ENCODE measurements around the gene XPO4. TPM values are rescaled to one million over a fixed set of nuclear protein-coding genes. Genes with fewer than 3 reads are reported as not detected.
"Not testable (repeated sequence)": the region's sequence is repeated elsewhere in the genome, so short reads cannot be mapped to it uniquely, and the experiment has no call there.

Gene XPO4
- total RNA-seq (10 to 100 TPM; 18.5 to 53.7 (median 28.4) TPM), polyA plus RNA-seq (1 to 10 TPM; 4.8 to 6.8 TPM)
- long read RNA-seq, donor 1, full-length matches to known transcripts = 1 of 13 reads
- long read RNA-seq, donor 1, partial matches to known transcripts = 1 of 13 reads
- long read RNA-seq, donor 1, other reads (novel, unspliced or antisense) = 11 of 13 reads
- long read RNA-seq, donor 2, partial matches to known transcripts = 6 of 9 reads
- long read RNA-seq, donor 2, other reads (novel, unspliced or antisense) = 3 of 9 reads
- long read RNA-seq, donor 3, full-length matches to known transcripts = 1 of 14 reads
- long read RNA-seq, donor 3, partial matches to known transcripts = 3 of 14 reads
- long read RNA-seq, donor 3, other reads (novel, unspliced or antisense) = 10 of 14 reads

- no peaks in the 10 kb centered on the region for H3K9me3 ChIP-seq
- intact Hi-C loops (cut with DNase I) = loop anchor here in 2 of 10 donors (2.0 to 5.0 kb wide), 4 partner anchors 55 to 336 kb away; partner anchors contain the start of genes EEF1AKMT1 (in 1 of the 2) and IFT88 (in 1 of the 2)
- peaks cover 0 to 17% (median 5%) of the 10 kb centered on the region in 9 donors for H3K36me3 ChIP-seq
- TF ChIP-seq CTCF (IDR thresholded peaks at IDR 0.05) (no peak), POLR2A (IDR thresholded peaks at IDR 0.05) (peak in 1 of 2 donors; percentile 52)
- peak; percentile 83 to 98 (median 97) for ATAC-seq
- H3K4me1 ChIP-seq = peaks cover 0 to 24% (median 15%) of the 10 kb centered on the region in 12 donors
- H3K27me3 ChIP-seq = no peaks in the 10 kb centered on the region
- H3K4me3 ChIP-seq = peak within 1 kb of the TSS; percentile 72 to 99 (median 92)
- H3K27ac ChIP-seq = peak within 1 kb of the TSS; percentile 86 to 97 (median 92)
- peak; percentile 81 to 91 (median 84) for DNase-seq
- 0 to 1% (median 0%) methylated on average over 28 to 81 of the region's 81 CpGs for WGBS, 4 donors
These were observed at the start of gene XPO4 for GRCh38 chr13:20902438-20903163. XPO4 (minus strand) TSS chr13:20902746; CDS start chr13:20902738, 8 bp downstream.

- ATAC-seq, H3K27ac ChIP-seq, H3K9me3 ChIP-seq, DNase-seq, H3K36me3 ChIP-seq, H3K4me3 ChIP-seq: not testable (repeated sequence)
- 87 to 94% (median 89%) methylated on average over 3 of the region's 3 CpGs for WGBS, 4 donors
- Histone ChIP-seq H3K27me3 (peaks cover 0 to 14% (median 4%) of the 10 kb centered on the region in 9 donors), H3K4me1 (peaks cover 0 to 15% (median 2%) of the 10 kb centered on the region in 12 donors)
- intact Hi-C loops (cut with DNase I) = loop anchor here in 5 of 10 donors (10.0 kb wide), 5 partner anchors 107 to 537 kb away; partner anchors contain the start of gene LATS2 (in 3 of the 5)
These were observed 45.5 kb upstream of the XPO4 start for GRCh38 chr13:20948001-20948400.

- 4 to 7% (median 4%) methylated on average over 27 to 29 of the region's 29 CpGs for WGBS, 4 donors
- Histone ChIP-seq H3K36me3 (no peaks in the 10 kb centered on the region), H3K27ac (no peak overlapping the region), H3K4me3 (peak overlapping the region in 9 of 12 donors; percentile 10 to 40 (median 28)), H3K4me1 (peaks cover 0 to 15% (median 2%) of the 10 kb centered on the region in 12 donors), H3K9me3 (no peaks in the 10 kb centered on the region), H3K27me3 (peaks cover 0 to 14% (median 4%) of the 10 kb centered on the region in 9 donors)
- TF ChIP-seq POLR2A (IDR thresholded peaks at IDR 0.05) = no peak
- no peak for TF ChIP-seq CTCF (IDR thresholded peaks at IDR 0.05)
- intact Hi-C loops (cut with DNase I) = loop anchor here in 5 of 10 donors (2.0 to 10.0 kb wide), 6 partner anchors 109 to 539 kb away; partner anchors contain the start of gene LATS2 (in 3 of the 5)
- peak in 3 of 4 donors; percentile 37 to 46 (median 38) for ATAC-seq
- DNase-seq = peak in 3 of 5 donors; percentile 20 to 42 (median 23)
These were observed 43.4 kb upstream of the XPO4 start for GRCh38 chr13:20945952-20946383.

GRCh38 chr13:20942938-20943559 lies 40.5 kb upstream of the XPO4 start:
- 71 to 82% (median 77%) methylated on average over 22 of the region's 22 CpGs for WGBS, 4 donors

GRCh38 chr13:20940511-20940910 lies 38.0 kb upstream of the XPO4 start:
- not testable (repeated sequence) for H3K27me3 ChIP-seq, H3K36me3 ChIP-seq, H3K9me3 ChIP-seq, ATAC-seq, DNase-seq, H3K4me3 ChIP-seq, H3K27ac ChIP-seq
- H3K4me1 ChIP-seq = peaks cover 0 to 13% (median 8%) of the 10 kb centered on the region in 12 donors
- 90 to 94% (median 91%) methylated on average over 10 of the region's 10 CpGs for WGBS, 4 donors
- intact Hi-C loops (cut with DNase I) = loop anchor here in 9 of 10 donors (5.0 to 10.0 kb wide), 11 partner anchors 114 to 544 kb away; partner anchors contain the start of genes LATS2 (in 6 of the 9), MRPL57 (in 4 of the 9) and SKA3 (in 4 of the 9)

More at GRCh38 chr13:20942938-20943559, 40.5 kb upstream of the XPO4 start:
- Histone ChIP-seq H3K27me3 (peaks cover 0 to 14% (median 4%) of the 10 kb centered on the region in 9 donors), H3K36me3 (no peaks in the 10 kb centered on the region), H3K9me3 (no peaks in the 10 kb centered on the region), H3K4me1 (peaks cover 0 to 15% (median 11%) of the 10 kb centered on the region in 12 donors), H3K4me3 (peak overlapping the region in 2 of 12 donors; percentile 2 to 18), H3K27ac (peak overlapping the region in 5 of 12 donors; percentile 35 to 70 (median 60))
- ATAC-seq = no peak
- TF ChIP-seq POLR2A (IDR thresholded peaks at IDR 0.05) = no peak
- TF ChIP-seq CTCF (IDR thresholded peaks at IDR 0.05) = no peak
- DNase-seq = no peak
- intact Hi-C loops (cut with DNase I) = loop anchor here (1.0 to 10.0 kb wide), 18 partner anchors 112 to 542 kb away; partner anchors contain the start of genes LATS2 (in 7 of the 10), MRPL57 (in 4 of the 10) and SKA3 (in 4 of the 10)

Measured in heart left ventricle (tissue), 16 donors.